Activated CD4-positive, alpha-beta T cell treated with anti-CD3 and anti-CD28 coated beads for 48 hours (primary cell): ENCODE measurements around the gene BSPH1.
"Not testable (repeated sequence)": the region's sequence is repeated elsewhere in the genome, so short reads cannot be mapped to it uniquely, and the experiment has no call there.

Experiments used
- DNase-seq: peaks from one replicate; pipeline ENCODE4 v3.0.0-alpha.2; 2020

Gene BSPH1, protein sequence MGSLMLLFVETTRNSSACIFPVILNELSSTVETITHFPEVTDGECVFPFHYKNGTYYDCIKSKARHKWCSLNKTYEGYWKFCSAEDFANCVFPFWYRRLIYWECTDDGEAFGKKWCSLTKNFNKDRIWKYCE

GRCh38 chr19:47992070-47992469 lies at the start of gene BSPH1:
Gene BSPH1, minus strand, starts transcription at chr19:47992170. Its CDS starts 89 bp downstream, at chr19:47992081.
- DNase-seq, result no peak

DNA sequence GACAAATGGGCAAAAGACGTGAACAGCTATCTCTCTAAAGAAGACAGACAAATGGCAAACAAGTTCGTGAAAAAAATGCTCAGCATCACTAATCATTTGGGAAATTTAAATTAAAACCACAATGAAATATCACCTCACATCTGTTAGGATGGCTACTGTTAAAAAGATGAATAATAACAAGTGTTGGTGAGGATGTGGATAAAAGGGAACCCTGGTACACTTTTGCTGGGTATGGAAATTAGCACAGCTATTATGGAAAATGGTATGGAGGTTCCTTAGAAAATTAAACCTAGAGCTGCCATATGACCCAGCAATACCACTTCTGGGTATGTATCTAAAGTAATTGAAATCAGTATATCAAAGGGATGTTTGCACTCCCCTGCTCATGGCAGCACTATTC lies 44.8 kb upstream of the BSPH1 start:
- no peak for DNase-seq

DNA sequence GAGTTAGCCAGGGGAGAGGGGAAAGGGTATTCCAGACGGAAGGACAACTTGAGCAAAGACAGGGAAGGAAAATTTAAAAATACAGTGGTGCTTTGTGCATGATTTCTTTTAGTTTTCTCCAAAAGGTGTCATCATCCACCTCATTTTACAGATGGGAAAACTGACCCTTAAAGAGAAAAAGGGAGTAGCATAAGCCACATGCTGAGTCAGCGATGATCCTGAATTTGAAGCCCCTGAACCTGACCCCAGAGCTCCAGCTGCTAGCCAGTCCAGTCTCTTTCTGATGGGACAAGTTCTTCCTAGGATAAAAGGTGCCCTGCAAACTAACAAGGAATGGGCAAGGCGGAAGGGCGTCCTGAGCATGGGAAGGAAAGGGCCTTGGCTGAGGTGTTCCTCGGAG lies 41.6 kb upstream of the BSPH1 start:
- no peak for DNase-seq

- DNase-seq, result no peak
Measured at GRCh38 chr19:48030073-48030472, 38.1 kb upstream of the BSPH1 start.

- no peak for DNase-seq
Measured at GRCh38 chr19:48029431-48029830, 37.5 kb upstream of the BSPH1 start.

DNA sequence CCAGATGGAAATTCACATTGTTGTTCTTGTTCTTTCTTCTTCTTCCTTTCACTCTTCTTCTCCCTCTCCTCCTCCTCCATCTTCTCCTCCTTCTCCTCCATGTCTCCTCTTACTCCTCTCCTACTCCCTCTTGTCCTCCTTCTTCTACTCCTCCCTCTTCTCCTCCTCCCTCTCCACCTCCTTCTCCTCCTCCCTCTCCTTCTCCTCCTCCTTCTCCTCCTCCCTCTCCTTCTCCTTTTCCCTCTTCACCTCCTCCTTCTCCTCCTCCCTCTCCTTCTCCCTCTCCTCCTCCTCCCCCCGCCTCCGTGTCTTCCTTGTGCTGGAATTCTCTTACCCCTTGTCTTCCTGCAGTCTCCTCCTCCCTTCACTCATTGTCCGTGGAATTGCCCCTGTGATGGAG lies 33.5 kb upstream of the BSPH1 start:
- no peak for DNase-seq

GRCh38 chr19:48023518-48023917 lies 31.5 kb upstream of the BSPH1 start:
- no peak for DNase-seq

DNA sequence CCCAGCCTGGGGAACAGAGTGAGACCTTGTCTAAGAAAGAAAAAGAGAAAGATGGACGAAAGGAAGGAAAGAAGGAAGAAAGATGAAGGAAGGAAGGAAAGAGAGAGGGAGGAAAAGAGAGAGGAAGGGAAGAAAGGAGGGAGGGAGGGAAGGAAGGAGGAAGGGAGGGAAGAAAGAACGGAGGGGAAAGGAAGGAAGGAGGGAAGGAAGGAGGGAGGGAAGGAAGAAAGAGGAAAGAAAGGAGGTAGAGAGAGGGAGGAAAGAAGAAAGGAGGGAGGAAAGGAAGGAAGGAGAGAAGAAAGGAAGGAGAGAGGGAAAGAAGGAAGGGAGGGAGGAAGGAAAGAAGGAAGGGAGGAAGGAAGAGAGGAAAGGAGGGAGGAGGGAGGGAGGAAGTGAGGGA lies 31.0 kb upstream of the BSPH1 start:
- no peak for DNase-seq

DNA sequence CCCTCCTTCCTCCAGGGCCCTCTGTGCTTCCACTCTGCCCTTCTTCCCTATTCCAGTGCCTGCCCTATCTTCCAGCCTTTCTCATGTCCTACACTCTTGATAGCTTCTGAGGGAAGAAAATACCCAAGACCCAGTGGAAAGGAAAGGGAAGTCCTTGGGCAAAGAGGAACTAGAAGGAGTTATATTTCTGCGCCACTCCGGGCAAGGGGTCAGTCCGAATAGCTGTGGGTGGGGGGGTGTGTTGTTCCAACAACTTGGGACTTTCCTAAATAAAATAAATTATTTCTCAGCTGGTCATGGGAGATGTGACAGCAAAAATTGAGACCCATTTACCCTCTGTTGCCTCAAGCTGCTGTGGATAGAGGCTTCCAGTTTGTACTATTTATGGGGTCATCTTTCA lies 28.7 kb upstream of the BSPH1 start:
- no peak for DNase-seq

DNA sequence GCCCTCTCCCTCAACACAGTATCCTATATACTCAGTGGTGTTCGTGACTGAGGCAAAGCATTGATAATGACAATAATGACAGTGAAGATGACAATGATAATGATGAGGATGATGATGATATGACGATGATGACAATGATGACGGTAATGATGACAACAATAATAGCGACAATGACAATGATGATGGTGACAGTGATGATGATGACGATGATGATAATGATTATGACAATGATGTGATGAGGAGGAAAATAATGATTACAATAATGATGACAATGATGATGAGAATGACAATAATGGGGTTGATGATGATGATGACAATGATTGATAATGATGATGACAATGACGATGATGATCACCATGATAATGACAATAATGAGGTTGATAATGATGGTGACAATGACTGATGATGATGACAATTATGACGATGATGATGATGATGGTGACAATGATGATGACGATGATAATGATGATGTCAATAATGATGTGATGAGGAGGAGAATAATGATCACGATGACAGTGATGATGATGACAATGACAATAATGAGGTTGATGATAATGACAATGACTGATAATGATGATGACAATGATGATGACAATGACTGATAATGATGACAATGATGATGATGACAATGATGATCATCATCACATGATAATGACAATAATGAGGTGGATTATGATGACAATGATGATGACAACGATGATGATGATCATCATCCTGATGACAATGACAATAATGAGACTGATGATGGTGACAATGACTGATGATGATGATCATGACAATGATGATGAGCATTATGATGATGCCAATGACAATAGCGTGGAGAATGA lies 19.2 kb upstream of the BSPH1 start:
- DNase-seq, result no peak

DNA sequence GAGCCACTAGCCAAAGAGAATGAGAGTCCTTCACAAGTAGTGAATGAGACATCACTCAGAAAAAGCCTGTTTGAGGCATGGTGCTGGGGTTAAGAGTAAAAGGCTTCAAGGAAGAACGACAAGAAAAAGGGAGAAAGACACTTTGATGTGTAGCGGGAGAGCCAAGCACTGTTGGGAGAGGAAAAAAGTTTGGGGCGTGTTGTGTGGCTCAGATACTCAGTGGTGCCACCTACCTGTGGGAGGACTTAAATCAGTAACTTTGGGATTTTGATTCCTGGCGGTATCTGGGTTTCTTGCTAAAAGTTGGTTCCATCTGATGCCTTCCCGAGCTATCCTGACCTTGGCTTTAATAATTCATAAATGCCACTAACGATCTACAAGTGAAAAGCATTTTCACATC lies 14.8 kb upstream of the BSPH1 start:
- DNase-seq, result peak; percentile 26

- no peak for DNase-seq
Measured at GRCh38 chr19:48004236-48004635, 12.3 kb upstream of the BSPH1 start.

DNA sequence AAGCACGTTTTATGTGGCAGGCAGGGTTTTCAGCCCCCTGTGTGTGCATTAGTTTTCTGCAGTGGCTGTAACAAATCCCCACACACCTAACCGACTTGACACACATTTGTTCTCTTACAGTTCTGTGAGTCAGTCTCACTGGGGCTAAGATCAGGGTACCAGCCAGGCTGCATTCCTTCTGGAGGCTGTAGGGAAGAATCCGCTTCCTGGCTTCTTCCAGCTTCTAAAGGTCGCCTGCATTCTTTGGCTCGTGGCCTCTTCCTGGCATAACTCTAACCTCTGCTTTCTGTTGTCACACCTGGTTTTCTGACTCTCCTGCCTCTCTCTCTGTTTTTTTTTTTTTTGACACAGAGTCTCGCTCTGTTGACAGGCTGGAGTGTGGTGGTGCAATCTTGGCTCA lies 8.9 kb upstream of the BSPH1 start:
- DNase-seq, result no peak

DNA sequence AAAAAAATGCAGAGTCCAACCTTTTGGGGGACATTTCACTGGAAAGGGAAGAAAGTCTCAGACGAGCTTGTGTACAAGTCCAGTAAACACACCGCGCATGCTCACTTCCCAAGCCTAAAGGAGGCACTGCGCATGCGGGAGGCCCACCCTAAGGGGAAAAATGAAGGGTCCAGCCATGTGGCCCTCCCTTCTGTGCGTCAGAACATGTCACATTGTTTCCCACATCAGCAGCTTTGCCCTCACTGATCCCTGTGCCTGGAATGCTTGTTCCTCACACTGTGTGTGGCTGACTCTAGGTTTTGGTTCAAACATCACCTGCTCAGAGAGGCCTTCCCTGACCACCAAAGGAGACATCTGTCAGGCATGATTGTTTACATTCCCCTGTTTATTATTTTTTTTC lies 6.8 kb upstream of the BSPH1 start:
- no peak for DNase-seq

- no peak for DNase-seq
Measured at GRCh38 chr19:47996230-47996727, 4.3 kb upstream of the BSPH1 start.

- DNase-seq, result no peak
Measured at GRCh38 chr19:47994209-47994802, 2.3 kb upstream of the BSPH1 start, which contains the start of gene ELSPBP1. Gene ELSPBP1, plus strand, starts transcription at chr19:47994632. Its CDS starts 14,036 bp downstream, at chr19:48008668.

DNA sequence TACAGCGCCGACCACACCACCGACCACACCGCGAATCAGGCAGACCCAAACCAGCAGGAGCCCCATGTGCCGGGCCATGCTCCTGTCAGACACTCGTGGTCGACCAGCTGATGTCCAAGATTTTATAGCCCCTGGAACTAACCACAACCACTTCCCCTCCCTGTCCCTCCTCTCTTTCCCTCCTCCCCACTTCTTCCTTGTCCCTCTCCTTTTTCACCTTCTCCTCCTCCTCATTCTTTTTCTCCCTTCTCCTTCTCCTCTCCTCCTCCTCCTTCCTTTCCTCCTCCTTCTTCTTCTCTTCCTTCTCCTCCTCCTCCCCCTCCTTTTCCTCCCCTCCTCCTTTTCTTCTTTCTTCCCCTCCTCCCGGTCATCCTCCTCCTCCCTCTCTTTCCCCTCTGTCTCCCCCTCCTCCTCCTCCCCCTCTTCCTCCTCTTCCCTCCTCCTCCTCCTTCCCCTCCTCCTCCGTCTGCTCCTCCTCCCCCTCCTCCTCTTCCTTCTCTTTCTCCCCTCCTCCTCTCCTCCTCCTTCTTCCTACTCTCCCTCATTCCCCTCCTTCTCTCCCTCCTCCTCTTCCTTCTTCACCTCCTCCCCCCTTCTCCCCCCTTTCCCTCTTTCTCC lies 670 bp downstream of the BSPH1 start:
- DNase-seq, result no peak

DNA sequence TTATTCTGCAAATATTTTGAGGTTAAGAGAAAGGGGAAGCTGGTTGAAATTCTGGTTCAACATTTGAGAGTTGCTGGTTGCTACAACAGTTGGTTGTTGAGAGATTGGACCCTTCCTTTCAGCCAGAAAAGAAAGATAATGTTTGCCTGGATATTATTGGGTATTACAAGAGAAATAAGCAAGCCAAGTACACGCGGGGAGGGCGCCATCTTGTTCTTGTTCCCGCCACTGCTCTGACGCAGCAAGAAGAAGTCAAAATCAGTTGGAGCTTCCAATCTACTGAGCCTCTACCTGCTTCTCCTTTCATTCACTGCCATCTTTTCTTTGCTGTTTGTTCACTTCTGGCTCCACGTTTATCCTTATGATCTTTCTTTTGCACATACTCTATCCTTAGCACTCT lies 18.4 kb downstream of the BSPH1 start:
- no peak for DNase-seq

DNA sequence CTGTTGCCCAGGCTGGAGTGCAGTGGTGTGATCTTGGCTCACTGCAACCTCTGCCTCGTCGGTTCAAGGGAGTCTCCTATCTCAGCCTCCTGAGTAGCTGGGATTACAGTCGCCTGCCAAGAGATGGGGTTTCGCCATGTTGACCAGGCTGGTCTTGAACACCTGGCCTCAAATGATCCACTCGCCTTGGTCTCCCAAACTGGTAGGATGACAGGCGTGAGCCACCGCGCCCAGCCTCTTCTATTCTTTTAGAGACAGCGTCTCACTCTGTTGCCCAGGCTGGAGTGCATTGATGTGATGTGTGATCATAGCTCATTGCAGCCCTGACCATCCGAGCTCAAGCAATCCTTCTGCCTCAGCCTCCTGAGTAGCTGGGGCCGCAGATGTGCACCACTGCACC lies 36.0 kb downstream of the BSPH1 start:
- peak; percentile 16 for DNase-seq

- DNase-seq, result not testable (repeated sequence)
Measured at GRCh38 chr19:47952132-47952531, 39.8 kb downstream of the BSPH1 start.

DNA sequence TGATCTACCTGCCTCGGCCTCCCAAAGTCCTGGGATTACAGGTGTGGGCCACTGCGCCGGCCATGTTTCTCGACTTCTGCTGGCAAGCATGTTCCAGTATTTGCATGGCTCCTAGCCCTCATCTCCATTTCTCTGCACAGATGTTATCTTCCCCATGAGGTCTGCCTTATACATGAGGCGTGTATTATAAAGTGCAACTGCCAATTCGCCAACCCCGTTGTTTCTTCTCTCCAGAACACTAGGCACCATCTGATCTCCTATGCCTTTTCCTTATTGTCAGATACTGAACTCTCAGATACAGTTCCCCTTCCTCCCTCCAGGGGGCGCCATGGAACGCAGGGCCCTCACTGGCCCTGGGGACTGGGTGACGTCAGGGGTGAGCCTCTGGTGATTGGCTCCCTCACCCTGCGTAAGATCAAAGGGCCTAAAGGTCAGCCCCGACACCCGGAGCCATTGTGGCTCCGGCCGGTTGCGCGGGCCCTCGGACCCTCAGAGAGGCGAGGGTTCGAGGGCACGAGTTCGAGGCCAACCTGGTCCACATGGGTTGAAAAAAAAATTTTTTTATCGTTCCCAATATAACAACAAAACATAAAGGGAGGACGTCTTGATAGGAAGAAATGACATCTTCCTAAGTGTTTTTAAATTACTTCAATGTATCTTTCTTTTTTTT lies 42.0 kb downstream of the BSPH1 start:
- DNase-seq, result peak; percentile 32

DNA sequence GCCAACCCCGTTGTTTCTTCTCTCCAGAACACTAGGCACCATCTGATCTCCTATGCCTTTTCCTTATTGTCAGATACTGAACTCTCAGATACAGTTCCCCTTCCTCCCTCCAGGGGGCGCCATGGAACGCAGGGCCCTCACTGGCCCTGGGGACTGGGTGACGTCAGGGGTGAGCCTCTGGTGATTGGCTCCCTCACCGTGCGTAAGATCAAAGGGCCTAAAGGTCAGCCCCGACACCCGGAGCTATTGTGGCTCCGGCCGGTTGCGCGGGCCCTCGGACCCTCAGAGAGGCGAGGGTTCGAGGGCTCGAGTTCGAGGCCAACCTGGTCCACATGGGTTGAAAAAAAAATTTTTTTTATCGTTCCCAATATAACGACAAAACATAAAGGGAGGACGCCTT lies 63.4 kb downstream of the BSPH1 start:
- DNase-seq, result not testable (repeated sequence)

GRCh38 chr19:47920107-47920506 lies 71.9 kb downstream of the BSPH1 start:
- not testable (repeated sequence) for DNase-seq
